Fibroblast of skin of scalp (primary cell): ENCODE results near the gene ZMPSTE24. TPM values are rescaled to one million over a fixed set of nuclear protein-coding genes. Genes with fewer than 3 reads are reported as not detected.
"Not testable (repeated sequence)": the region's sequence is repeated elsewhere in the genome, so short reads cannot be mapped to it uniquely, and the experiment has no call there.

Source experiments
- DNase-seq: peaks from one replicate; pipeline ENCODE4 v3.0.0-alpha.2; 2013
- polyA plus RNA-seq, 2 experiments: library from polyadenylated mRNA; unstranded; fragments of 120-200 nt; gene quantifications; one replicate each; pipeline ENCODE4 v1.2.1, GENCODE V29; 2013; ENCODE audit not compliant: insufficient read length in 2 of 2

ZMPSTE24 gene
- polyA plus RNA-seq (2013, experiment 1 of 2; ENCODE audit: insufficient read length): 42.8 TPM
- polyA plus RNA-seq (2013, experiment 2 of 2; ENCODE audit: insufficient read length): 47.4 TPM

DNA sequence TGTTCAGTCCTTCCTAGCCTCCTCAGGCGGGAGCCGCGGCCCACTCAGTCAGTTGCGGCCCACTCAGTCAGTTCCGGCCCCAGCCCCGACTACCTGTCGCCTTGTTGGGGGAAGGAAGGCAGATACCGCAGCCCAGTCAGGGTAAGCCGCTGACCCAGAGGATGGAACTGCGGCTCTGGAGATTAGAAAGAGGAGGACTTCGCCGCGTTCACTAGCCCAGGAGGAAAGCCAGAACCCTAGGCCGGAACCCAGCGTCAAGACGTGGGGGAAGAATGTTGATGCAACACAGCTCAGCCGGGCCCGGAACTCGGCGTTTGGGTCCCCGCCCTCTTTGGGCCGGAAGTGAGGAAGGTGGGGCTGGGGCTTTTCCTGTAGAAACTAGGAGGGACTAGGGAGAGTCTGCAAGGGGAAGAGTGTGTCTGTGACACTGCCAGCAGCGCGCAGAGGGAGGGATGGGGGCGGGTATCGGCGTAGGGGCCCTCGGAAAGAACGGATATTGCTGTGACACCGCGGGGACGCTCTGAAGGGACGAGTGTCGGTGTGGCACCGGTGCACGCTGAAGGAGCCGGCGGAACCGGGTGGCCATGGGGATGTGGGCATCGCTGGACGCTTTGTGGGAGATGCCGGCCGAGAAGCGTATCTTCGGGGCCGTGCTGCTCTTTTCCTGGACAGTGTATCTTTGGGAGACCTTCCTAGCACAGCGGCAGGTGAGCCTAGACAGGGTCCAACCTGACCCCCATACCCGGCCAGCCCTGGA is at the start of gene ZMPSTE24:
ZMPSTE24 (plus strand) TSS at position 549 of the 757 bp plus-strand sequence; CDS start at position 585, 36 bp downstream.
- peak; percentile 99 for DNase-seq

GRCh38 chr1:40210511-40211204 is 47.4 kb upstream of the ZMPSTE24 start:
- no peak for DNase-seq

DNA sequence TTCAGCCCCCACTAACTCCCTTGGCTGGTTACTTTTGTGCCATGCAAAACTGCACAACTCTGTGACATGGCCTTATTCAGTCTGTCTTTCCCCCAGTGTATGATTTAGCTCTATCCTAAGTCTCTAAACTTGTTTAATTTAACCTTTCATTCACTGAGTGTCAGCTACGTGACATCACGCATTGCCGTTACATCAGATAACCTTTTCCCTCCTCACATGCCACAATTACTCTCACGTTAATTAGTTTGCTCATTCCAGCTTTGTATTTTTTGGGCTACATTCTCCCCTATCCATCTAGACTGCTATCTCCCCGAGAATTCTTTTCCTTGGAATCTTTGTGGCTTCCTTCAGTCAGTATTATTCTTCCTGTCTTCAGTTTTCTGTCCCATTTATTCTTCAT is 39.7 kb upstream of the ZMPSTE24 start:
- DNase-seq: no peak

DNA sequence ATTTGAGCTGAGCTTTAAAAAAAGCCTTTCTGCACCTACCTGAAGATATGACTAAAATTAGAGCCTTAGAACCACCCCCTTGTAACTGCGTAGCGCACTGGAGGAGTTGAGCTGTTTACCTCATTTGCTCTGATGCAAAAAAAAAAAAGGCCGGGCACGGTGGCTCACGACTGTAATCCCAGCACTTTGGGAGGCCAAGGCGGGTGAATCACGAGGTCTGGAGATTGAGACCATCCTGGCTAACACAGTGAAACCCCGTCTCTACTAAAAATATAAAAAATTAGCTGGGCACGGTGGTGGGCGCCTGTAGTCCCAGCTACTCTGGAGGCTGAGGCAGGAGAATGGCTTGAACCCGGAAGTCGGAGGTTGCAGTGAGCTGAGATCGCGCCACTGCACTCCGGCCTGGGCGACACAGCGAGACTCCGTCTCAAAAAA is 36.5 kb upstream of the ZMPSTE24 start:
- not testable (repeated sequence) for DNase-seq

DNA sequence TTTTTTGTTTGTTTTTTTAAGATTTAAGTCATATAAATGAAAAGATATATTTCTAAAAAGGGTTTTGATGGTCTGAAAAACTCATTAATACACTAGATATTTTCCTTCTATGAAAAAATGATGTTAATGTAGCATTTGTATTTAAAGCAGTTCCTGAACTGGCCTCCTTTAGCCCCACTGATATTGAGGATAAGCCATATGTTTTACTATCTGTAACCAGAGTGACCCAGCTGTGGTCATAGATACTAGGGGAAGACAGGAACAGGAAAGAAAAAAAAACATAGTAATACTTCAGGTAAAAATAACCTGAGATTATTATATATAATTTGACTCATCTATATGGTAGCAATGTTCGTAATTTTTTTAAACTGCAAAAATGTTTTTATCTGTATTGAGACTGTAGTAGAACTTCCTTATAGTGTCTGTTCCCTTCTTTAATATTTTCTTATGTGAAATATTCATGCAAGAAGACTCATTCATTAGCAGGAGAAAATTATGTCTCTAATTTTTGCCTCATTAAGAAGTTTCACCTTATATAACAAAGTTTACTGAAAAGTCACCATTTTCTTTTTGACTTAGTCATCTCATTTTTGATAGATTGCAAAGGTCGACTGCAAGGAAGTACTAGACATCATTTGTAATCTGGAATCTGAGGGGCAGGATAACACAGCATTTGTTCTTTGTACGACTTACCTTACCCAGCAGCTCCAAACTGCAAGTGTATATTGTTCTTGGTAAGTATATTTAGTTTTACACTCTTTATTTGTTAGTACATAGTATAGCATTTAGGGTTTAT is 35.9 kb upstream of the ZMPSTE24 start:
- DNase-seq: no peak

GRCh38 chr1:40224040-40224439 is 34.0 kb upstream of the ZMPSTE24 start:
- no peak for DNase-seq

DNA sequence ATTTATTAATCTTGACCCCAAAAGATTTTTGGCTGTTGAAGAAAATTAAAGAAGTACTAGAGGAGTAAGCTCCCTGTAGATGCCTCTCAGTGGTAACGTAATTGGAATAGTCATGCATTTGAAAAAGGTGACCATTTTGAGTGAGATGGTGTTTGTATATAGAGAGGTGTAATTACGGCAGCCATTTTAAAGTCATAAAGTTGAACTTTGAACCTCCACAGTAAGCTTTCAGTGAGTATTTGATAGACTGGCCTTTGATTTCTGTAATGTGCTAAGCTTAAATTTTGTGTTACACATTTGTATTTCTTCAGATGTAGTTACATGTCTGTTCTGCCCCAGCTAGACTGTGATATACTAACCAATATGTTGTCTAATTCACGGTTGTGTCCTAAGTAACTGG is 31.8 kb upstream of the ZMPSTE24 start:
- DNase-seq: no peak

DNA sequence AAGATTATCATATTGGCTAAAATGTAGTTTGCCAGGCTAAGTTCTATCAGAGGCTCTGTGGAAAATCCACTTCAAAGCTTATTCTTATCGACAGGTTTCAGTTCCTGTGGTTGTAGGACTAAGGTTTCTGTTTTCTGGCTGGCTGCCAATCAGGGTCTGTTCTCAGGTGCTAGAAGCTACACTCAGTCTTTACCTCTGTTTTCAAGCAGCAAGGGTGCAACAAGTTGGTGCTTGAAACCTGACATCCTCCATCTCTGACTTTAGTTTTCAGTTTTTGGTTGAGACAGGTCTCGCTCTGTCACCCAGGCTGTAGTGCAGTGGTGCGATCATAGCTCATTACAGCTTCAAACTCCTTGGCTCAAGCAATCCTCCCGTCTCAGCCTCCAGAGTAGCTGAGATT is 25.6 kb upstream of the ZMPSTE24 start:
- no peak for DNase-seq

DNA sequence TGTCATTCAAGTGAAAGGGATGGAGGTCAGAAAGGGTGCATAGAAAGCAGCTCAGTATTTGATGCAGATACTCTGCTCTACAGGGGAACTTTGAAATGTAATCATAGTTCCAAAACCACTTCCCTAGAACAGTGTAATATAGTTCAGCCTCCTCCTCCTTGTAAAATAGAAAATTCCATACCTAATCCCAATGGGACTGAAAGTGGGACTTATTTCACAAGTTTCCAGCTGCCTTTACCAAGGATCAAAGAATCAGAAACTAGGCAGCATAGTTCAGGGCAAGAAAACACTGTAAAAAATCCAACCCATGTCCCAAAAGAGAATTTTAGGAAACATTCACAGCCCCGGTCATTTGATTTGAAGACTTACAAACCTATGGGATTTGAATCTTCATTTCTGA is 18.4 kb upstream of the ZMPSTE24 start:
- peak; percentile 52 for DNase-seq

DNA sequence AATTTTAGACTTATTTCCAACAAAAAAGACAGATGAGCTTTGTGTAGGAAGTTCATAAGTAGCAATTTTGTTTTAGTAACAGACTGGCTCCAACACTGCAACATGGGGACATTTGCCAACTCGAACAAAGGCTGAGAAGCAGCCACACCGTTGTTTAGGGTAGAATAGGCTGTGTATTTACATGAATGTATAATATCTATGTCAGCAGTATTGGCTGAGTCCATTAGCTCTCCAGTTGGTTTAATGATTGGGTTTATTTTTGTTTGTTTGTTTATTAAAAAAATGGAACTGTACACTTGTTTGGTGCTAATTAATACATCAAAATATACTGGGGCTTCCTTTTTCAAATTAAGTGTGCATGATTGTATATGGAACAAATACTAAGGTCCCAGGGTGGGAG is 17.6 kb upstream of the ZMPSTE24 start:
- DNase-seq: no peak

DNA sequence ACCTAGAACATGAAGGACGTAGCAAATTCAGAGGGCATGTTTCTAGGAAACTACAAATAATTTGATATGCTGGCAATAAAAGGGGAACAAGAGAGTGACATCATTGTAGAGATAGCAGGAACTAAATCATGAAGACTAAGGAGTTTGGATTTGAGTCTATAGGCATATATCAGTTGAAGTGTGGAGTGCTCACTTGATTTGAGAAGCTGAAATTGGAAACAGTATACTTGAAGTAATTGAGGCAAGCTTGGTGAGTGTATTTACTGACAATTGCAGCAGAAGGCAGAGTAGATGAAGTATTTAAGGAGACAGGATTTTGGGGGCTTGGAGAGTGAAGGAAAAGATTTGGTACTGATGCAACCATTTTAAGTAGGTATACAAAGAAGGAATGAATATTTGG is 16.7 kb upstream of the ZMPSTE24 start:
- no peak for DNase-seq

DNA sequence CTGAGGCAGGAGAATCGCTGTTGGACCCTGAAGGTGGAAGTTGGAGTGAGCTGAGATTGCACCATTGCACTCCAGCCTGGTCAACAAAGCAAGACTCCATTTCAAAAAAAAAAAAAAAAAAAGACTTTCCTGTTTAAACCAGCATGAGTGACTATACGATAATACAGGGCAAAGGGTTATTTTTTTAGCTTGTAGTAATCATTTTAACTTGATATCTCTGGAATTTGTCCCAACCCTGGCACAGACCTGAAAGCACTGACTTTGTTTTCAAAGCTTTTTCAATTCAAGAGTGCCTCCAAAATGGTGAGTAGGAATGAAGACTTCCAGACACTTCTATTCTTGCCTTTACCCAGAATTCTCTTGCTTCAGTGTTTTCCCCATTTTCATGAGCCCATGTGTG is 14.7 kb upstream of the ZMPSTE24 start:
- peak; percentile 15 for DNase-seq

DNA sequence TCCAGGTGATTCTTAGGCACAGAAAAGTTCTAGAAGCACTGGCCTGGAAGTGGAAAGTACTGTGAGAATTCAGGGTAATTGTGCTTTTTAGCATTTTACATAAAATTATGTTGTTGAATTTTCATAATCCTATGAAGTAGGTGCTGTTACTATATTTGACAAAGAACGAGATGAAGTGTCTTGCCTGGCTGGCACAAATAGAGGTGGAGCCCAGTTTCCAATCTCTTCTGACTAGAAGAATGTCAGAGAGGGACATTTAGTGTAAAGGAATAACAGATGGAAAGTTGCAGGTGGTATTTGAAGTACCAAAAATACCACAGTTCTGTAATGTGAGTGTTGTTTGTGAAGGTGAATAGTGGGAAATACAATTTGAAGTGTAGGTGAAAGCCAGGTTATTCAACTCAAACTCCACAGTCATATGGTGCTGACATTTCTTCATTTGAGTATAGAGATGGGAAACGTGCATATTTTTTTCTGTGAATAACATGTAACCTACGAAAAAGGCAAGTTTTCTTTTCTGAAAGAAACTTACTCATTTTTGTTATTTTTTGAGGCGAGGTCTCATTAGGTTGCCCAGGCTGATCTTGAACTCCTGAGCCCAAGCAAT is 13.8 kb upstream of the ZMPSTE24 start:
- DNase-seq: no peak

- DNase-seq: no peak
Measured at GRCh38 chr1:40245686-40246085, 12.3 kb upstream of the ZMPSTE24 start.

GRCh38 chr1:40247655-40248054 is 10.4 kb upstream of the ZMPSTE24 start, which contains the start of gene TMCO2:
Gene TMCO2, plus strand, starts transcription at chr1:40247937. Its CDS starts 57 bp downstream, at chr1:40247994.
- no peak for DNase-seq

DNA sequence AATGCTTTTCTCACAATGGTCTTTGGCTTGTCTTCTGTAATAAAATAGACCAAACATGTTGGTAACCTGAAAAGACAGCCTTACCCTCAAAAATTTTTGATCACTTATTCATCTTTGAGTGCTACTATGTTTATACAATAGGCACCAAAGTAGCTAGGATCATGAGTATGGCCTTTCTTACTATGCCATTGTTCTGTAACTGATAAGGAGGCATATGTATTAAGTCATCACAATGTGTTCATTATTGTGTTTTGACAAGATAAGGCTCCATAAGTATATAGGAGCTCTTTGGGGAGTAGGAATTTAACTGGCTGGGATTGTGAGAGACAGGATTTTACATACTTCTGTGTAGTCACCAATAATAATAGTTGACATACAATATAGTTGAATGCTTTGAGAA is 9.6 kb upstream of the ZMPSTE24 start:
- no peak for DNase-seq

GRCh38 chr1:40251456-40251855 is 6.6 kb upstream of the ZMPSTE24 start:
- no peak for DNase-seq

DNA sequence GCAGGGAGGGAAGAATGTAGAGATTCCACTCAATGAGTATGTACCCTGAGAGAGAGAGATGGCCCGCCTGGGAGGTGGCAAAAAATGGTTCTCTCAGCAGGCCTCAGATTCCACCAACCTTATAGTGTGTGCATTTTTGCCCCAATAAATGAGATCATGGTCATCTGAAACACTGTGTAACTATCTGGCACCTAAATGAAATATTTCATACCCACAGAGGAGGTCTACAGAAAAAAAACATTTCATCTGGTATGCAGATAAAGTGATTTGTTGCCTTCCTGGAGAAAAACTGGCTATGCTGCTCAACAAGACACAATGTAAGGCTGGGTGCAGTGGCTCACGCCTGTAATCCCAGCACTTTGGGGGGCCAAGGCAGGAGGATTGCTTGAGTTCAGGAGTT is 5.4 kb upstream of the ZMPSTE24 start:
- DNase-seq: peak; percentile 14

DNA sequence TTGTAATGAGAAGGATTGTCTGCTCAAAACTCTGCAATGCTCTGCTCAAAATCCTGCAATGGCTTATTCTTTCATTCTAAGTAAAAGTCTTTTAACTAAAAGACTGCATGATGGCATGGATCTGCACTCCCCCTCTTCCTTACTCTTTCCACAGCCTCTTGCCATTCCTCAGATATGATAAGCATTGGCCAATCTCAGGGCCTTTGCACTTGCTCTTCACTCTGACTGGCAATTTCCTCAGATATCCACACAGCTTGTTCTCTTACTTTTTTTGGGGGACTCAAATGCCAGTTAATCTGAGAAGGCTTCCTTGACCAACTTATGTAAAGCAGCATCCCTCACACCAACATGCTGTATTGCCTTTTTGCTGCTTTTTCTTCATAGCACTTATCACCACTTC is 2.8 kb upstream of the ZMPSTE24 start:
- DNase-seq: no peak

GRCh38 chr1:40256401-40257084 is 1.5 kb upstream of the ZMPSTE24 start:
- no peak for DNase-seq

- no peak for DNase-seq
Measured at GRCh38 chr1:40257313-40257687, 736 bp upstream of the ZMPSTE24 start.

GRCh38 chr1:40258445-40258769 is 371 bp downstream of the ZMPSTE24 start:
- no peak for DNase-seq
